NCI-H1417 (cell line): ENCODE results near the gene OR51D1.

ENCODE experiments used
- DNase-seq, 3 experiments: peaks; one replicate each; lab custom pipeline; 2025; lab: John Stamatoyannopoulos, UW

OR51D1 gene

DNA sequence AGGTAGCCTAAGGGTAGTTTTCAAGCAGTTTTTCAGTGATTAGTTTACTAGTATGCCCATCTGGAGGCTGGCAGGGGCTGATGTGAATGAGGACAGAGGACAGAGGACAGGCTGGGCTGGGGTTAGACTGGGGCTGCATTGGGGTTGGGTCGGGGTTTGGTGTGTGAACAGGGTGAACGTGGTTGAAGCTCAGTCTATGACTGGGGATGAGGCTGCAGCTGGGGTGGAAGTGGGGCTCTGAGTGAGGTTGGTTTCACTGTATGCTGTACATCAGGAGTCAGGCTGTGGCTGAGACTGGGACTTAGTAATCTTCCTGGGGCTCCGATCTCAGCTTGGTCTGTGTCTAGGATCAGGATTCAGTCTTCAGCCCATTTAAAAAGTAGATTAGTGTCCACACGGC is 7.0 kb downstream of the OR51D1 start:
- DNase-seq: no peak

DNA sequence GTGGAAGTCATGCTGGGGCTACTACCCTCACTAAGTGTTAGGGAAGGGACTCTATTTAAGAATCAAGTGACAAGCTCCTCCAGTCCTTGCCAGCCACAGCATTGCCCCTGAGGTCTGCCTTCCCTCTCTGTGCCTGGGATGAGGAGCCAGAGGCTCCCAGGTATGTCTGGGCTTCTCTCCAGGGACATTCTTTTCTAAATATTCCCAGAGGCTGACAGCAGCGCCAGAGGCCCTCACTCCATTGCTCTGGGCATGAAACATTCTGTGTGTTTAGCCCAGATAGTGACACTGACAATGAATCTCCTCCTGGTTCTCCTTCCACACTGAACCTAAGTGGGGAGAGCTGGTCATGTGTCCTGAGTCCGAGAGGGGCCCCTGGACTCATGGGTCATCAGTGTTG is 8.7 kb downstream of the OR51D1 start:
- no peak for DNase-seq

DNA sequence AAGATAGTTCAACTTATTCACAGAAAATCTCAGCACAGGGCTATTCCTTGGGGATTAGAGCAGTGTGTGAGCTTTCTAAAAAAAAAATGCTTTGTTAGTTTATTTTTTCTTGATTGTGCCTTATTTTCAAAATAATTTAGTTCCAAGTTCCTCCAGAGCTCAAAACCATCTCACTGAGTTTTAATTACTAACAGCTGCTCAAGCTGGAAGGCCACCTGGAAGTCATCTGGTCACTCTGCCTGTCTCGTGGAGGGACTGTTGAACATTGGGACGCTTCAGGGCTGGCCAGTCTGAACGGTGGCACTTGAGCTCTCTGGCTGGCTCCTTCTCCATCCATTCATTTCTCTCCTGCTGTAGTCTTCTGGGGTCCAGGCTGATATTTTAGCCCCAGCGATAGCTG is 10.5 kb downstream of the OR51D1 start:
- DNase-seq: peak in 1 of 3 experiments; percentile 5

DNA sequence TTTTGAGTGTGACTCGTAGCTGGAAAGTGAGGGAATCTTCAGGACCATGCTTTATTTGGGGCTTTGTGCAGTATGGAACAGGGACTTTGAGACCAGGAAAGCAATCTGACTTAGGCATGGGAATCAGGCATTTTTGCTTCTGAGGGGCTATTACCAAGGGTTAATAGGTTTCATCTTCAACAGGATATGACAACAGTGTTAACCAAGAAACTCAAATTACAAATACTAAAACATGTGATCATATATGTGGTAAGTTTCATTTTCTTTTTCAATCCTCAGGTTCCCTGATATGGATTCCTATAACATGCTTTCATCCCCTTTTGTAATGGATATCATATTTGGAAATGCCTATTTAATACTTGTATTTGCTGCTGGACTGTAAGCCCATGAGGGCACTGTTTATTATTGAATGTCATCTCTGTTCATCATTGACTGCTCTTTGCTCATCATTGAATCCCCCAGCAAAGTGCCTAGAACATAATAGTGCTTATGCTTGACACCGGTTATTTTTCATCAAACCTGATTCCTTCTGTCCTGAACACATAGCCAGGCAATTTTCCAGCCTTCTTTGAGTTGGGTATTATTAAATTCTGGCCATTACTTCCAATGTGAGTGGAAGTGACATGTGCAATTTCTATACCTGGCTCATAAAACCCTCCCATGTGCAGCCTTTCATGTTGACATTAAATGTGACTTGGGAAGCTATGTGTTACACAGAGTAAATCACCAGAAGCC is 17.5 kb downstream of the OR51D1 start:
- DNase-seq: no peak

DNA sequence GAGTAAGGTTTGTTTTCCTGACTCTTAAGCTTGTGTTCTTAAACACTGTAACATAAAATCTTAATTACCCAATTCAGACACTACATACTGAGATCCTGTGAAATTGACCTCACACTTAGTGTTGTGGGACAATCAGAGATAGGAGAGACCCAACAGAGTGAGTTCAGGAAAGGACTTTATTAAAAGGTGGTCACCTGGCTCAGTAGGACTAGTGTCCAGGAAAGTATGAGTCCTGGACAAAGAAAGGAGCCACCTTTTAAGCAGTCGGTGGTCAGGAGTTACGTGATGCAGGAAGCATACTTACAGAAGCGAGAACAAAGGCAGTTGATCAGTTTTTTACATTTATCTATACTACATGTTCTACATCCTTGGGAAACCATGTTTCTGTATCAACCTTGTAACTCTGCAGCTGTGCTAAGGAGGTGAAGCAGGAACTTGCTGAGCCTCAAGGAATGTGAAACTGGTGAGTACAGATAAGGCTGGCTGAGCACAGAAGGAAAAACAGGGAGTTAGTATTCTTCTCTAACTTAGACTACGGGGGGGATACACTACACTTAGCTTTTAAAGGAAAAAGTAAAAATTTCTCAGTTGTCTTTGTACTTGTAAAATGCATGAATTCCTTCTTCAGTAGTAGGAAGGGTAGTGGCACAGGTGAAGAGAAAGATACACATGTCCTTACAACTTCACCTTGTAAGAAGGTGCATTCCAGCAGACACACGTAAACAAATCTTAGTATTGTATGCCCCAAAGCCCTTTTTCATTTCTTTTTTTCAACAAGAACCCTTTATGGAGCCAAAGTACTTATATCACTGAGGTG is 21.6 kb downstream of the OR51D1 start:
- DNase-seq: no peak

DNA sequence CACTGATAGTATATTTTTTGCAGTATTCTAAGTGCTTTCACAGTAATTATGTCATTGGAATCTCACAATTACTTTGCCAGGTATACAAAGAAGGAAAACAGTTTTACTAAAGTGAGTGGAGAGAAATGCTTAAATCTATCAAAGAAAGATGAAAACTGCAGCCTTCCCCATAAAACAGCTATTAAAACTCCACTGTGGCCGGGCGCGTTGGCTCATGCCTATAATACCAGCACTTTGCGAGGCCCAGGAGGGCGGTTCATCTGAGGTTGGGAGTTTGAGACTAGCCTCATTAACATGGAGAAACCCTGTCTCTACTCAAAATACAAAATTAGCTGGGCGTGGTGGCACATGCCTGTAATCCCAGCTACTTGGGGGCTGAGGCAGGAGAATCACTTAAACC is 25.6 kb downstream of the OR51D1 start:
- peak in 1 of 3 experiments; percentile 14 for DNase-seq

DNA sequence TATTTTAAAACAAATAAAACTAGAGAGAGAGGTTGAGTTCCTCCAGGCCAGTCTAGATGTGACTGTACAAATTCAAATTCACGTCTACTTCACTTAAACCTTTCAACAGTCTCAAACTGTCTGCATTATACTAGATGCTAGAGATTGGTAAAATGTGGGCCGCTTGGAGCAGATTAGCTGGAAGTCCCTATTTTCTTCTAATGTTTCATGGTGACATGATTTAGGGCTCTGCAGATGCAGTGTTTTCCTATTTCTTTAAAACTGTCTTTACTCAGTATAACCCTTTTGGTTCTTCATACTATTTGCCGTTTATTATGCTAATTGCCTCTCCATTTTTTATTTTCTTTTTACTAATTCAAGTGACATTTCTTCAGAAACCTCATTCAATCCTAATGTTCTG is 26.9 kb downstream of the OR51D1 start:
- no peak for DNase-seq

DNA sequence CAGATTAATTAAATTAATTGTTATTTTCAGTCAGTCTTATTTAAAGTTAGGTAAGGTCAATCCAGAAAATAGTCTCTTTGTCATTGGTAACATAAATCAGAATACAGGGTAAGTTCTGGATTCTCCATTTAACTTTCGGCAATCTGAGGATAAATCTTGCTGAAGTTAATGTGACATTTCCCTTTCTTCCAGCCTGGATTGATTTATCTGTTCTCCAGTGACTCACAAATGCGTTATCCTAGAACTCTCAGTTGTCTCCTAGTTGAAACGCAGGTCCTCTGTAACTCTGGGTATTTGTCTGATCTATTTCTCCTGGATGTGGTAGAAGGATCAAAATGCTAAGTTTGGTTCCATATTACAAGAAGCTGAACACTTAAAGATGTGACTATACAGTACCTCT is 27.5 kb downstream of the OR51D1 start:
- DNase-seq: no peak

DNA sequence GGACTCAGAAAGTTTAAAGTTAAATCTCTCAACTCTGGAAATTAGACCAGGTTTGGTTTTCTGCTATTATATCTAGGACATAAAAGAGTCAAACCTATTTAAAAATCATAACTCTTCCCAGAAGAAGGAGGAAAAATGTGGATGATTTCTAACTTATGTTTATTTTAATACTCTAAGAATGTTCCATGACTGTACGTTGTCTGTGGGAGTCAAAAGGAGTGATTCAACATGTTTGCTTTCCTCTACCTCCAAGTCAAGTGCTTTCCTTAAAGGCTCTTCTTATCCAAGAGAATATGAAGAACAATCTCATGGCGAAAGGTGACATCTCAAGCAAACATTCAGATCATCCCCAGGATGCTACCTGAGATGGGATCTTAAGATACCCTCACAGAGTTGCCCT is 28.1 kb downstream of the OR51D1 start:
- no peak for DNase-seq

DNA sequence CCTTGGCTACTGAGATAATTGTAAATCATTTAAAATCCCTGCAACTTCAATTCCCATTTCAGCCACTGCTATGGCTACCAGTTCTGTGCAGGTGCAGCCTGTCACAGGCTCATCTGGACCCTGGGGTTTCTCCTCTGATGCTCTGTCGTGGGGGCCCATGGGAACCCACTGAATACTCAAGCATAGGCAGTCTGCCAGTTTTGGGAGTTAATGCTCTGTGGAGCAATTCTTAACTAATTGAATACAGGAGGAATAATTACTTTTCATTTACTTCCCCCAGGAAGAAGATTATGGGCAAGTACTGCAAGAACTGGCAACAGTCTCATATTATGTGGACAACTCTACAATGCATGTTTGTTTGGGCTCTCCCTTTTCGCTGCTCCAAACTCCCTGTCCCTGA is 34.5 kb downstream of the OR51D1 start:
- no peak for DNase-seq

DNA sequence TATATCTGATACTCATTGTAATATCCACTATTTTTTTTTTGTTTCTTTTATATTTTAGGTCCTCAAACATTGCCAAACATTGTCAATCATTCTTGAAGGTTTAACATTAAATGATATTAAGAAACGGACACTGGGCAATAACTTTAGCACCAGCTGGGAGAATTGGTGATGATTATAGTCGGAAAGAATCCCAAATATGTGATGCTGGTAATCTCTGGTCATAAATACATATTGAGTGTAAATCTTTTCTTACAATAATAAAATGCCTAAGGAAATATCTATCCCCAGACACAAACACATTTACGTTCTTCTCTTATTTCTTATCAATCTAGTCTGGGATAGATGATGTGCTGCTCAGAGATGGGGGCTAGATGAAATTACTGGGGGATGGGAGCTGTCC is 35.2 kb downstream of the OR51D1 start:
- DNase-seq: no peak

DNA sequence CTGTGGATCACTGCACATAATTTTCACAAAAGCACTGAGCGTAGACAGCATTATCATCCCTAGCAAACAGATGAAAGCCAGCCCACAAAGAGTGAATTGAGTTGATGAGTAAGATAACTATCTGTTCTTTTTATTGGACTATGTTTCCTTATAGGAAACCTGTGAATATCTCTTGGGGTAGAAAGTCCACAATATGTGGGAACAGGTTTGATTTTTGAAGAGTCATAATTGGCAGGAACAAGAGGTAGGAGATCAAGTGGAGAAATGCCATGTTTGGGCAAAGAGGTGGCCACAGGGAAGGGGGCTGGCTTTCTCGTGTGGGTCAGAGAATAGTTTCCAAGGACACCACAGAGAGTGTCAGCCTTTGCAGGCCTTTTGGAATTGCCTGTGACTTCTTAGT is 36.5 kb downstream of the OR51D1 start:
- no peak for DNase-seq

DNA sequence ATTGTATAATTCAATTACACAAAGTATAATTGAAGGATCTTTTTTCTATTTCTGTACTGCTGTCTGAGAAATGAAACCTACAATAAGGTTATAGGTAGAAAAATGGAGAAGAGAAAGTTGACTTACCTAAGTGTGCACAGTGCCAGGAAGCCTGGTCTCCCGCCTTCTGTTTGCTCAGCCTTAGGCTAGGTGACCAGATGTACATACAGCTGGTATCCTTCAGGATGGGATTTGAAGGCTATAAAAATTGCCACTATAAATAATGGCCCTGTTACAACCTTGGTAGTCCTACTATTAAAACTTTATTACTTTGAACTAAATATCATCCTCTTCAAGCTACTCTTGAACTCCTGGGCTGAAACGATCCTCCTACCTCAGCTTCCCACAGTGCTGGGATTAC is 40.7 kb downstream of the OR51D1 start:
- peak; percentile 22 to 87 (median 51) for DNase-seq

DNA sequence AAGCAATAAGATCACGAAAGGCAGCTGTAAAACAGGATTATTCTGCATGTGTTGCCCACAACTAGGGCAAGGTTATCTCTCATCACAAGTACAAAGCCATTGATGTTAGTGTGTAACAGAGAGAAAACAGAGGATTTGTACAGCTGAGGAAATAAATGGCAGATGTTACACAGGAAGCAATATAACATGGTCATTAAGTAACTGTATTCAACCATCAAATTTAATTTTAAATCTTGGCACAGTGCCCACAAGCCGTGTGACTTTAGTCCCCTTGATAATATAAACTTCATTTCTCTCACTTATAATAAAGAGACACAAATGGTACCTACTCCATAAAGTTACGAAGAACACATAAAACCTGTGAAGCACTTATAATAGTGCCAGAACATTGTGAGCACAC is 43.1 kb downstream of the OR51D1 start:
- DNase-seq: peak in 2 of 3 experiments; percentile 62 to 93

DNA sequence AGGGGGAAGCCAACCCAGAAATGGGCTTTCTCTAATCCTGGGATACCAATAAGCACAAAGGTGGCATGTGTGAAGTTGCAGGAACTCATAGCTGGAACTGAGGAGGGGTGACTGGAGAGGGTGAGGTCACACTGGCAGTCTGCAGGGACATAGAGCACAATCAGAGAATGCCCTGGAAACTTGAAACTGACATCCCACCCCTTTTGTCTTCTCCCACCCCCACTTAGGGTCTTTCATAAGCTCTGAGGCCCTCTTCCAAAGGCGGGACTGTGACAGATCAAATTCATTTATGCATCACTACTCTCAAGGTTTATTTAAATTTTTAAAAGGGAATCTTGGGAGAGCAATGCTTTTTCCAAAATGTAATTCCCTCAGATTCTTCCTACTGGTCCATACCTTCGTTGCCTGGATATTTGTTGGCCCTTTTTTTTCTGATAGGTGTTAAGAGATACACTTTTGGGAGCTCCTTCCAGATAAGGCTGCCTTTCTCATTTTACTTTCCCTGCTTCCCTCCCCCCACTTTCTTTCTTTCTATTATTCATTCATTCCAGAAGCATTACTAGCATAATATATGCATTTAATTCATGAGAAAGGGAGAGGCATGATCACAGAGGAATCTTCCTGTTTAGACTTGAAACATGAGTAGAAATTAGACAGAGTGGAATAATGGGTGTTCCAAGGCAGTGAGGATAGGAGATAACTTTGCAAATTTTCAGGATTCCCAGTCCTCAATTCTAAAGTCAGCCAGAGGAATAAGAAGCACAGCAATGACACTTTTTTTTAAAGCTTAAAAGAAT is 45.5 kb downstream of the OR51D1 start:
- DNase-seq: no peak

DNA sequence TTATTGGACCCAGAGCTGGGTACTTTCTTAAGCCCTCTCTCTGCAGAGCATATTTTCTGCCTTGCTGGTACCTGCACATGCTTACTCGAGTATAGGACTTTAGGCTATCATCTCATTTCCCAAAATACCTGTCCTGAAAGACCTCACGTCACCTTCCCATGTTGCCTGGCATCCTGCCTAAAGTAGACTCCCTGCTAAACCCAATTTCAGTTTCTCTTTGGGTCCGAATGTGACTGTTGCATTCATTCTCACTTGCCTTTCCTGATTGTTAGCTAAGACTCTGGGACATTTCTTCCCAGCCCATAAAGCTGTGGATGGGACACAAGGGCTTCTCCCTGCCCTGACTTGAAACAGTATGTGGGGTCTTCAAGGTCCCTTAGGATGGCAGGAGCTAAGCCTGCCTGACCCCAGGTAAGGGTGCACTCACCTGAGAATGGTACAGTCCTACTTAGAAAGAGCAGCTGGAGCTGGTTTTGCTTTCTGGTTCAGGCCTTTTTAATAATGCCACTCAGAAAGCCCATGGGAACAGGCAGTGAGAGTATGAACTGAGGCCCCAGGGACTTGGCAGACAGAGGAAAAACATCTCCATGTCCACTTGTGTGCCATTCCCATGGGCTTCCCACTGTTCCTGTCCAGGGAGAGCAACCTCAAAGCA is 47.5 kb downstream of the OR51D1 start:
- DNase-seq: peak in 1 of 3 experiments; percentile 29
